Nasal cavity respiratory epithelium epithelial cell of viscerocranial mucosa (primary cell): ENCODE data around the gene DSN1. TPM values are rescaled to one million over a fixed set of nuclear protein-coding genes. Genes with fewer than 3 reads are reported as not detected.

Experiments used
- total RNA-seq: library from RNA; depleted of rRNA; stranded (reverse); fragments of >200 nt; gene quantifications from 2 replicates; pipeline ENCODE4 v1.2.3, GENCODE V29; 2014

DSN1 gene, protein sequence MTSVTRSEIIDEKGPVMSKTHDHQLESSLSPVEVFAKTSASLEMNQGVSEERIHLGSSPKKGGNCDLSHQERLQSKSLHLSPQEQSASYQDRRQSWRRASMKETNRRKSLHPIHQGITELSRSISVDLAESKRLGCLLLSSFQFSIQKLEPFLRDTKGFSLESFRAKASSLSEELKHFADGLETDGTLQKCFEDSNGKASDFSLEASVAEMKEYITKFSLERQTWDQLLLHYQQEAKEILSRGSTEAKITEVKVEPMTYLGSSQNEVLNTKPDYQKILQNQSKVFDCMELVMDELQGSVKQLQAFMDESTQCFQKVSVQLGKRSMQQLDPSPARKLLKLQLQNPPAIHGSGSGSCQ
- total RNA-seq: 4.3 and 6.2 TPM in 2 replicates

DNA sequence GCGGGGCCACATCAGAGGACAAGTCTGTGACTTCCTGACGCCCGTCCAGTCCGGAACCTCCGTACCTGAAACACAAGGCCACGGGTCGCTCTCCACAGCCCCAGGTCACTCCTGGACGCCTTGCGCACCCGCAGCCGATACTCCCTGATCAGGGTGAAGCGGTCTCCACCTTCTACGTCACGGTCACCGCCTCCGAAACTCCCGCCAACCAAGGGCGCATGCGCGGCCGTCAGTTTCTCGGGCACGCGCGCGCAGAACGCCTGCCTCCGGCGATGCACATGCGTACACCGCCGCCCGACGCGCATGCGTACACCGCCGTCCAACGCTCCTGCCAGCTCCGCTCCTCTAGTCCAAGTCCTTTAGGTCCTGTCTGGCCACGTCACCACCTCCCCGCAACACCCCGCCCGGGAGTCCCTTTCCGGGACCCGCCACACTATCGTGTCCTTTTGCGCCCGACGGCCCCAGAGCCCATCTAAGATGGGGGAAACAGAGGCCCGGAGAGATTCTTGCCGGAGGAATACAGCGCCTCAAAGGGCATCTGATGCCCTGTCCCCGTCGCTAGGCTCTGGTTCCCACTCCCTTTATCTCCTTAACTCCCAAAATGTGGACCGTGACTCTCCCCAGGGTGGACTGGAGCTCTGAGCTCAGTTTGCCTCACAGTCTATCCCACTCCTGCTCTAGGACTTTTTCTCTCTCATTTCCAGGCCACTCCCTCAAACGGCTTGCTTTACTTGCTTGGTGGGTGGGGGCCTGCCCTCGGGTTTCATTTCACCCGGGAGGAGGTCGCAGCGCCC lies at the start of gene DSN1:
Gene DSN1 (minus strand): TSS at position 167 of the 794 bp plus-strand sequence. CDS start 2,305 bp downstream, outside the sequence.

DNA sequence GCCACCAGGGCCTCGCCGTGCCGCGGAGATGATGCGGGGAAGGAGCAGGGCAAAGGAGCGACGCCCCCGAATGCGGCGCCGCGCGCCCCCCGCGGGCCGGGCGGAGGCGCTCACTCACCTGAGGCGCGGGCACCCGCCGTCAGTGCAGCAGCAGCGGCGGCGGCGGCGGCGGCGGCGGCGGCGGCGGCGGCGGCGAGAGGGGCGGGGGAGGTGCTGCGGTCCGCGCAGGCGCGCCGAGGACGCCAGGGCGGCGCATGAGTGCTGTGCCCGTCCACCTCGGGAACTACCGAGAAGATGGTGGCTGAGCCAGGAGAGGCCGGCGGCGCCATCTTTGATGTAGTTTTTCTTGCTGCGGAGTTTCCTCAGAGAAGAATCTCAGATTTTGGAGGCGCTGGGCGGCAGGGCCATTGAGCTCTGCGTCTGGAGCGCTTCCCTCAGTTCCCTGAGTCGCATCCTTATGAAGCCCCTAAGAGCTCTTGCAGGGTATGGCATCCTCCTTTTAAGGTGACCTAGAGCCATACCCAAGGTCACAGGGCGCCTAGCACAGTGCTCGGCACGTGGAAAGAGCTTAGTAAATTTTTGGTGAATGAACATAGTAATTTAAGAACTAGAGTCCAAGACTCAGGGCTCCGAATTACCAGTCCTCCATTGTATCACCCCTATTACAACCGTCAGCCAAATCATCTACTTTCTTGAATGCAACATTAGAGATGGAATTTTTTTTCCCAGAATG lies 27.5 kb downstream of the DSN1 start, which contains the start of gene NDRG3:
Gene NDRG3 (minus strand): TSS at position 164 of the 733 bp plus-strand sequence. CDS start 24,355 bp downstream, outside the sequence.

Other genes with a start within 250 kb of the DSN1 start
- gene MYL9, start 232.2 kb downstream of the DSN1 start, total RNA-seq: 1.4 and 10.5 TPM in 2 replicates
- gene TGIF2, start 200.2 kb downstream of the DSN1 start, total RNA-seq: 8.3 and 8.5 TPM in 2 replicates
- 112 and 136 TPM in 2 replicates for gene RAB5IF, start 168.0 kb downstream of the DSN1 start, total RNA-seq
- gene SLA2, start 127.6 kb downstream of the DSN1 start, total RNA-seq: not detected in 2 replicates
- gene NDRG3, start 27.7 kb downstream of the DSN1 start, total RNA-seq: 10.3 and 16.9 TPM in 2 replicates
- under 0.01 TPM in 1 of 2 replicates, not detected in the other for gene TLDC2, start 102.4 kb upstream of the DSN1 start, total RNA-seq
- 3.1 and 9.1 TPM in 2 replicates for gene SAMHD1, start 177.9 kb upstream of the DSN1 start, total RNA-seq